ENCODE results near the gene RASGRP1. TPM values are rescaled to one million over a fixed set of nuclear protein-coding genes. Genes with fewer than 3 reads are reported as not detected.

Gene RASGRP1
- total and polyA plus RNA-seq, 5 experiments from 2014 or later: 52.3 to 90.5 (median 83.7) TPM

DNA sequence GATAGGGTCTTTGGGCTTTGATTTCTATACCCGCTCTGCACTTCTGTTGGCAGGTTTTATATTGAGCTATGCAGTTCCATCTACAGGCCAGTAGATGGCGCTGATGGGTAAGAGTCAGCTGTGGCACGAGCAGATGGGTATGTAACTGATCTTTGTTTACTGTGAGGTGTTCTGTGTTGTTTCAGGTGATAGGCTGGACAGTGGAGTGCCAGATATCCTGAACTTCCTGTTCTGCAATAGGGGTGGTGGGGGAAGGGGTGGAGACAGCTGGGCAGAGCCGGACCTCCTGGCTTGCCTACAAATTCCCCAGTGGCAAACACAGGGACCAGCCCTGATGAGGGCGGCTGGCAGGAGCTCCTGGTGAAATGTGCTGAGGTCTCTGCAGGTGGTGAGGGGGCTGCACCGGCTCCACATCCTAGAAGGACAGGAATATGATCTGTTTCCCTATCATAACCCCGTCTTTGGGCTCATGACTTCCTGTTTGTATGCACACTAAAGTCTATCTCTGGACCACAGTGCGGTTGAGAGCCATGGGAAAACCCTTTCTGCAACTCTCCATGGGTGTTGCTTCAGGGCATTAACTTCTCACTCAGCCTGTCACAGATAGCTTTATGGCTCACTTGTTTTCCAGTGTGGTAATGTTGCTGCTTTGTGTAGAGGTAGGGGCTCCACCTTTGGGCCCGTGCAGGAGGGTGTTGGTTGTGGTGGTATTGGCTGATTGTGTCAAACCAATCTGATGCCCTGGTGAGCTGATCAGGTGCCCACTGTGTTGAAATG lies 124.1 kb downstream of the RASGRP1 start:
- H3K27me3 Mint-ChIP-seq: peaks cover 12 to 31% (median 20%) of the 10 kb centered on the region in 5 donors
- POLR2A ChIA-PET: interaction anchor here (0.6 to 2.1 kb wide), 3 partner anchors 12 to 259 kb away, joined by 3 to 9 read pairs (median 3); no protein-coding TSS in a partner anchor
- peaks cover 4 to 8% (median 7%) of the 10 kb centered on the region in 4 donors for H3K4me1 Mint-ChIP-seq
- peaks cover 0 to 11% (median 0%) of the 10 kb centered on the region in 9 donors for H3K9me3 Mint-ChIP-seq
- ATAC-seq: peak; percentile 93 to 94
- H3K4me3 Mint-ChIP-seq: no peak overlapping the region
- H3K27ac Mint-ChIP-seq: peak overlapping the region in 4 of 10 donors; percentile 5 to 53 (median 13)
- peaks cover 0 to 6% (median 4%) of the 10 kb centered on the region in 3 donors for H3K36me3 Mint-ChIP-seq
- peak in 9 of 10 donors; percentile 24 to 72 (median 48) for DNase-seq

Other genes with a start within 250 kb of the RASGRP1 start
- 10 to 100 TPM; 25.6 to 28.4 TPM for gene FAM98B, start 110.7 kb downstream of the RASGRP1 start, total RNA-seq
- gene FAM98B, start 110.7 kb downstream of the RASGRP1 start, polyA plus RNA-seq: 1 to 10 TPM; 1.9 to 3.9 (median 3.2) TPM